HepG2 (cell line): Measurements from ENCODE around the gene PTPN12. TPM values are rescaled to one million over a fixed set of nuclear protein-coding genes. Genes with fewer than 3 reads are reported as not detected.

Experiments
- AKAP8 ChIP-seq: sonication (generic); formaldehyde crosslinking; IDR thresholded peaks from 2 replicates; pipeline ENCODE4 v1.5.1; 2020; ENCODE audit warnings: mild to moderate bottlenecking, missing genetic modification reagents
- GPBP1L1 ChIP-seq: sonication (generic); formaldehyde crosslinking; IDR thresholded peaks from 2 replicates; pipeline ENCODE4 v1.5.0; 2020; ENCODE audit warnings: mild to moderate bottlenecking, missing genetic modification reagents
- HIVEP1 ChIP-seq: sonication (generic); formaldehyde crosslinking; IDR thresholded peaks from 2 replicates; pipeline ENCODE4 v1.4.0; 2020; ENCODE audit warnings: mild to moderate bottlenecking, missing genetic modification reagents
- SNRNP70 ChIP-seq: fragments of 200-400 bp; formaldehyde crosslinking; IDR thresholded peaks from 2 replicates; pipeline ENCODE4 v1.6.1; 2017; ENCODE audit warnings: mild to moderate bottlenecking, low read depth, low read length, moderate library complexity
- STAG1 ChIP-seq: sonication (generic); formaldehyde crosslinking; IDR thresholded peaks from 2 replicates; pipeline ENCODE4 v1.4.0; 2020; ENCODE audit warnings: missing genetic modification reagents
- ZBTB7B ChIP-seq: sonication (generic); formaldehyde crosslinking; IDR thresholded peaks from 2 replicates; pipeline ENCODE4 v1.4.0; 2020; ENCODE audit warnings: missing genetic modification reagents
- ZNF207 ChIP-seq: fragments of 450-650 bp; IDR thresholded peaks from 2 replicates; pipeline ENCODE4 v1.6.1; 2016; ENCODE audit warnings: antibody characterized with exemption, borderline replicate concordance
- ZNF296 ChIP-seq: sonication (generic); formaldehyde crosslinking; conservative IDR thresholded peaks from 2 replicates; pipeline ENCODE4 v1.5.0; 2020; ENCODE audit warnings: mild to moderate bottlenecking, missing genetic modification reagents
- ZNF550 ChIP-seq: sonication (generic); formaldehyde crosslinking; IDR thresholded peaks from 2 replicates; pipeline ENCODE4 v1.4.0; 2020; ENCODE audit warnings: mild to moderate bottlenecking, missing genetic modification reagents, borderline replicate concordance
- ZNF556 ChIP-seq: sonication (generic); formaldehyde crosslinking; IDR thresholded peaks from 2 replicates; pipeline ENCODE4 v1.4.0; 2020; ENCODE audit warnings: mild to moderate bottlenecking, missing genetic modification reagents, borderline replicate concordance
- polyA plus RNA-seq, 8 experiments: library from polyadenylated mRNA; depleted of rRNA in 3 of 8; stranded (reverse) in 7 of 8; unstranded in 1 of 8; fragments of >200 nt; fragmentation: Illumina TruSeq in 4 of 8; extraction: Trizol in 4 of 8; gene quantifications; 2 replicates each; pipeline versions ENCODE4 v1.2.1 to v1.2.3, GENCODE V29; 2011 to 2016; ENCODE audit warnings: low read depth in 4 of 8, missing spikeins in 1 of 8, mixed read lengths in 1 of 8; ENCODE audit not compliant: insufficient read depth in 1 of 8
- total RNA-seq, 5 experiments: library from RNA; depleted of rRNA; stranded (reverse); fragments of >200 nt; fragmentation: Illumina TruSeq; extraction: Trizol; gene quantifications; 2 replicates each; pipeline ENCODE4 v1.2.3, GENCODE V29; 2016; ENCODE audit warnings: low read depth in 1 of 5
- TF ChIP-seq, protein P1 (sequence below), 2 experiments: sonication (generic) in 1 of 2; formaldehyde crosslinking in 1 of 2; IDR thresholded peaks; 2 replicates each; pipeline versions ENCODE4 v1.4.0 to v1.6.1; 2018 to 2020; ENCODE audit warnings: missing genetic modification reagents in 2 of 2, borderline replicate concordance in 1 of 2, low read depth in 1 of 2, mild to moderate bottlenecking in 1 of 2, missing biosample characterization in 1 of 2
- TF ChIP-seq, protein P2 (sequence below), 2 experiments: IDR thresholded peaks; 2 replicates each; pipeline ENCODE4 v1.6.1; 2011 to 2012; ENCODE audit warnings: low read length in 2 of 2, borderline replicate concordance in 1 of 2, low read depth in 1 of 2, mild to moderate bottlenecking in 1 of 2, moderate library complexity in 1 of 2
- TF ChIP-seq, protein P3 (sequence below): sonication (generic); formaldehyde crosslinking; IDR thresholded peaks from 2 replicates; pipeline ENCODE4 v1.9.0; 2021; ENCODE audit warnings: missing genetic modification reagents, borderline replicate concordance

Gene PTPN12
- total and polyA plus RNA-seq, 2 of the 13 experiments (the other 11 are each of a cell fraction or from before 2014, with no cell fraction given): 22.9 to 56.8 TPM

- TF ChIP-seq, protein P1, sequence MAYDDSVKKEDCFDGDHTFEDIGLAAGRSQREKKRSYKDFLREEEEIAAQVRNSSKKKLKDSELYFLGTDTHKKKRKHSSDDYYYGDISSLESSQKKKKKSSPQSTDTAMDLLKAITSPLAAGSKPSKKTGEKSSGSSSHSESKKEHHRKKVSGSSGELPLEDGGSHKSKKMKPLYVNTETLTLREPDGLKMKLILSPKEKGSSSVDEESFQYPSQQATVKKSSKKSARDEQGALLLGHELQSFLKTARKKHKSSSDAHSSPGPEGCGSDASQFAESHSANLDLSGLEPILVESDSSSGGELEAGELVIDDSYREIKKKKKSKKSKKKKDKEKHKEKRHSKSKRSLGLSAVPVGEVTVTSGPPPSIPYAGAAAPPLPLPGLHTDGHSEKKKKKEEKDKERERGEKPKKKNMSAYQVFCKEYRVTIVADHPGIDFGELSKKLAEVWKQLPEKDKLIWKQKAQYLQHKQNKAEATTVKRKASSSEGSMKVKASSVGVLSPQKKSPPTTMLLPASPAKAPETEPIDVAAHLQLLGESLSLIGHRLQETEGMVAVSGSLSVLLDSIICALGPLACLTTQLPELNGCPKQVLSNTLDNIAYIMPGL (CRISPR knock-in tag; IDR thresholded peaks at IDR 0.05; ENCODE audit: borderline replicate concordance in 1 of 2, low read depth in 1 of 2): peak; percentile 33 to 68; a peak in 2 of 4 replicates
- TF ChIP-seq ZNF550 (CRISPR knock-in tag): 0 out of 2 replicates have a peak, but pooled peaks have one; percentile 78
- TF ChIP-seq GPBP1L1 (CRISPR knock-in tag): no peak
- TF ChIP-seq SNRNP70: no peak
- 0 out of 2 replicates have a peak, but pooled peaks have one; percentile 35 for TF ChIP-seq AKAP8 (CRISPR knock-in tag)
- peak; percentile 69; the same call in 1 of the 2 replicates for TF ChIP-seq ZNF556 (CRISPR knock-in tag)
- TF ChIP-seq ZNF296 (CRISPR knock-in tag): no peak
- no peak; the same call in 1 of the 2 replicates for TF ChIP-seq ZBTB7B (CRISPR knock-in tag)
- TF ChIP-seq, protein P2, sequence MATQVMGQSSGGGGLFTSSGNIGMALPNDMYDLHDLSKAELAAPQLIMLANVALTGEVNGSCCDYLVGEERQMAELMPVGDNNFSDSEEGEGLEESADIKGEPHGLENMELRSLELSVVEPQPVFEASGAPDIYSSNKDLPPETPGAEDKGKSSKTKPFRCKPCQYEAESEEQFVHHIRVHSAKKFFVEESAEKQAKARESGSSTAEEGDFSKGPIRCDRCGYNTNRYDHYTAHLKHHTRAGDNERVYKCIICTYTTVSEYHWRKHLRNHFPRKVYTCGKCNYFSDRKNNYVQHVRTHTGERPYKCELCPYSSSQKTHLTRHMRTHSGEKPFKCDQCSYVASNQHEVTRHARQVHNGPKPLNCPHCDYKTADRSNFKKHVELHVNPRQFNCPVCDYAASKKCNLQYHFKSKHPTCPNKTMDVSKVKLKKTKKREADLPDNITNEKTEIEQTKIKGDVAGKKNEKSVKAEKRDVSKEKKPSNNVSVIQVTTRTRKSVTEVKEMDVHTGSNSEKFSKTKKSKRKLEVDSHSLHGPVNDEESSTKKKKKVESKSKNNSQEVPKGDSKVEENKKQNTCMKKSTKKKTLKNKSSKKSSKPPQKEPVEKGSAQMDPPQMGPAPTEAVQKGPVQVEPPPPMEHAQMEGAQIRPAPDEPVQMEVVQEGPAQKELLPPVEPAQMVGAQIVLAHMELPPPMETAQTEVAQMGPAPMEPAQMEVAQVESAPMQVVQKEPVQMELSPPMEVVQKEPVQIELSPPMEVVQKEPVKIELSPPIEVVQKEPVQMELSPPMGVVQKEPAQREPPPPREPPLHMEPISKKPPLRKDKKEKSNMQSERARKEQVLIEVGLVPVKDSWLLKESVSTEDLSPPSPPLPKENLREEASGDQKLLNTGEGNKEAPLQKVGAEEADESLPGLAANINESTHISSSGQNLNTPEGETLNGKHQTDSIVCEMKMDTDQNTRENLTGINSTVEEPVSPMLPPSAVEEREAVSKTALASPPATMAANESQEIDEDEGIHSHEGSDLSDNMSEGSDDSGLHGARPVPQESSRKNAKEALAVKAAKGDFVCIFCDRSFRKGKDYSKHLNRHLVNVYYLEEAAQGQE (IDR thresholded peaks at IDR 0.05; ENCODE audit: borderline replicate concordance in 1 of 2, low read depth in 1 of 2, low read length in 2 of 2): peak in 1 of 2 experiments; percentile 65; a peak in 1 of 4 replicates
- TF ChIP-seq, protein P3, sequence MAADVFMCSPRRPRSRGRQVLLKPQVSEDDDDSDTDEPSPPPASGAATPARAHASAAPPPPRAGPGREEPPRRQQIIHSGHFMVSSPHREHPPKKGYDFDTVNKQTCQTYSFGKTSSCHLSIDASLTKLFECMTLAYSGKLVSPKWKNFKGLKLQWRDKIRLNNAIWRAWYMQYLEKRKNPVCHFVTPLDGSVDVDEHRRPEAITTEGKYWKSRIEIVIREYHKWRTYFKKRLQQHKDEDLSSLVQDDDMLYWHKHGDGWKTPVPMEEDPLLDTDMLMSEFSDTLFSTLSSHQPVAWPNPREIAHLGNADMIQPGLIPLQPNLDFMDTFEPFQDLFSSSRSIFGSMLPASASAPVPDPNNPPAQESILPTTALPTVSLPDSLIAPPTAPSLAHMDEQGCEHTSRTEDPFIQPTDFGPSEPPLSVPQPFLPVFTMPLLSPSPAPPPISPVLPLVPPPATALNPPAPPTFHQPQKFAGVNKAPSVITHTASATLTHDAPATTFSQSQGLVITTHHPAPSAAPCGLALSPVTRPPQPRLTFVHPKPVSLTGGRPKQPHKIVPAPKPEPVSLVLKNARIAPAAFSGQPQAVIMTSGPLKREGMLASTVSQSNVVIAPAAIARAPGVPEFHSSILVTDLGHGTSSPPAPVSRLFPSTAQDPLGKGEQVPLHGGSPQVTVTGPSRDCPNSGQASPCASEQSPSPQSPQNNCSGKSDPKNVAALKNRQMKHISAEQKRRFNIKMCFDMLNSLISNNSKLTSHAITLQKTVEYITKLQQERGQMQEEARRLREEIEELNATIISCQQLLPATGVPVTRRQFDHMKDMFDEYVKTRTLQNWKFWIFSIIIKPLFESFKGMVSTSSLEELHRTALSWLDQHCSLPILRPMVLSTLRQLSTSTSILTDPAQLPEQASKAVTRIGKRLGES (CRISPR knock-in tag): no peak
- 0 out of 2 replicates have a peak, but pooled peaks have one; percentile 39 for TF ChIP-seq HIVEP1 (CRISPR knock-in tag)
- peak; percentile 27 for TF ChIP-seq STAG1 (CRISPR knock-in tag)
- TF ChIP-seq ZNF207: no peak
Observed at GRCh38 chr7:77536413-77537135, 521 bp upstream of the PTPN12 start (continued).
